Glomerular visceral epithelial cell (primary cell): Measurements from ENCODE around the gene MAPK8IP1.

ENCODE experiments used
- DNase-seq: peaks from one replicate; pipeline ENCODE4 v3.0.0-alpha.2; 2016; ENCODE audit errors: extremely low spot score

The MAPK8IP1 gene

DNA sequence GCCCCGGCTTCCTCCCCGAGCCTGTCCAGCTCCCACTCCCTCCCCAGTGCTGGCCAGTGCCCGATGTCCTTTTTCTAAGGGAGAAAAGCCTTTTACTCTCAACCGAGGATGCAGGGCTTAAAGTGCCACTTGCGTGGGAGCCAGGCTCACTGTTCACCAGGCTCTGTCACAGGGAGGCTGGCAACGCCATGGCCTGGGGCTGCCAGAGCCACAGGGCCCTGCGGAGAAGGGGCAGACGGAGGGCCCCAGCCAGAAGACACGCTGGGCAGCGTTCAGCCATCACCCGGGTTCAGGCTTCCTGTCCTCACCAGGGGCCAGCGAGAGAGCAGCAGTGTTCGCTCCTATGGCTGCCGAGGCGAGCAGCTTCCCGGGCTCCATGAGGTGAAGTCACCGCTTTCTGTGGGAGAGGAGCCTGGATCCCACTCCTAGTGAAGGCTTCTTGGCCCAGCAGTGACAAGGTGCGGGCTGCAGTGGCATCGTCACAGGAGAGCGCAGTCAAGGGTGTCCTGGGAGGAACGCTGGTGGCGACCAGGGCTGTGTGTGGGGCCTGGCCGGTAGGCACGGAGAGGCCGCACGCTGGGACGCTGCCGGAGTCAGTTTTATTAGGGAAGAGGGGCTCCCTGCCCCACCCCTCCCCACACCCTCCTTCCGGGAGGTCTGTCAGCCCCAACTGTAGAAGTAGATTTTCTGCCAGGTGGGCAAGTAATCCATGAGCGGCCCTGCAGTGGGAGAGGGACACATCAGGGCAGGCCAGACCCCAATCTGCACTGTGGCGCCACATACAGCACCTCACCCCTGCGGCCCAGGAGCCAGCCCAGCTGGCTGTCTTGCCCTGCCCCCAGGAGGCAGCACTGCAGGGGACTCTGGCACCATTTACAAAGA is 24.4 kb downstream of the MAPK8IP1 start:
- no peak for DNase-seq

DNA sequence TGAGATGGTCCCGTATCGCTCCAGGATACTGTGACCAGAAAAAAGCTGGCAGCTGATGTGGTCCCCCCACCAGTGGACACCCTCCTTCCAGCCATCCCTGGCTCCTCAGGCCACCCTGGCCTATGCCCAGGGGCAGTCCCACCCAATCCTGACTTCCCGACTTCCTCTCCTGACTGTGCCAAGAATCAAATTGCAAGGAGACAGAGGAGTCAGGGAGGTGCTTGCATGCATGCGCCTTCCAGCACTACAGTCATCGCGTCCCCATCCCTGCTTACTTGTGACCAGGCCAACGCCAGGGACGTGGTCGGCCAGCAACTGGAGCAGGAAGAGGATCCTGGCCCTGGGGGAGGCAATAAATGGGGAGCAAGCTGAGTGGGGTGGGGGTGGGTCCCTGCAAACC is 25.2 kb downstream of the MAPK8IP1 start:
- DNase-seq: no peak

DNA sequence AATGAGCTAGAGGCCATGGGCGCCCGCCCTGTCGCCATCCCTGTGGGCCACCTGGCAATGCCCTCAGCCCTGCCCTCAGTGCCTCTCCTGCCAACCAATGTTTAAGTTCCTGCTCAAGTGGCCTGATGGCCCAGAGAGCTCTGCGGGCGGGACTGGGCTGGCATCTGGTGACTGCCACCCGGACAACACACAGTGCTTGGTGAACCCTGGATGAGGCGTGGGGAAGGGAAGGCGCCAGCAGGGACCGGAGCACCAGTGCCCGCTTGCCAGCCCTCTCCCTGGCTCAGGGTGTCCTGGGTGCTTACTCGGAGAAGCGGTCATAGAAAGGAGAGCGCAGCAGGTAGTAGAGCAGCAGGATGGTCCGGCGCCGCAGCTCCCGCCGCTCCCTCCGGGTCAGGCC is 28.1 kb downstream of the MAPK8IP1 start:
- DNase-seq: no peak

DNA sequence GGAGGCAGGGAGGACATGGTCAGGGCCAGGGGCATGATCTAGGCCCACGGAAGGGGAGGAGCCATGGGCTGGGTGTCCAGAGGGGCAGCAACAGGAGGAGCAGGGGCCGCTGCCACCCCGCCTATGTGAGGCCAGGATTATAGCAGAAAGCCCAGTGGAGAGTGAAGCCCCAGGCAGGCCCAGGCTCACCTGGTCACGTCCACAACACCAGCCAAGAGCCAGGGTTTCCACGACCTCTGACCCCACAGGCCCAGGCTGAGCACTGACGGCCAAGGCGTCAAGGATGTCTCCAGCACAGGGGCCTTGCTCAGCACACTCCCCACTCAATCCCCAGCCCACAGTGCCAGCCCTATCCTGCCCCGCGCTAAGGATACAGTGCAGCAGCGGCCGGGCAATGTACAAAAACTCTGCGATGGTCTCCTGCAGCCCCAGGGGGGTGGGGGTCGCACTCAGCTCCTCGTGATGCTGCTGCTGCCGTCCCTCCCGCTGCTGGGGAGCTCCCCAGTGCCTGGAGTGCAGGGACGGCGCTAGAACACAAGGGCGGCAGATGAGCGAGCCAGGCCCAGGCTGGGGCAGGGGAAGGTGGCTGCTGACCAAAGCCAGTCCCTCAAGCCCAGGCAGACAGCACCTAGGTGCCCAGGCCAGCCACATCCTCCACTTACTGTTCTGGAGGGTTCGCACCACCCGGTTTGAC is 28.6 kb downstream of the MAPK8IP1 start:
- DNase-seq: no peak

DNA sequence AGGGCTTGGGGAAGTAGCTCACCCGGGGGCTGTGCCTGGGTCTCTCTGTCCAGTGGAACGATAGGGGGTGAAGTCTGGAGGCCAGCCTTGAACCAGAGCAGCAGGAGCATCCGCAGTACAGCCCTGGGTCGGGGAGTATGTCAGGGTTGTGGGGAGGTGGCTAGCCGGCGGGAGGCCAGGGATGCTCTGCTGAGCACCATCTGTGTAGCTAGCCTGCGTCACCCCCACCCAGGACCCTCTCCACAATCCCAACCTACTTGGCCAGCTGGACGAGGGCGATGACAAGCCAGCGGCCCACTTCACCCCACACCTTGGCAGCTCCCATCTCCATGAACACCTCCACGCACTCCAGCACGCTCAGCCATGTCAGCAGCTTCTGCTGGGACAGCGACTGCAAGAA is 30.0 kb downstream of the MAPK8IP1 start:
- DNase-seq: no peak

DNA sequence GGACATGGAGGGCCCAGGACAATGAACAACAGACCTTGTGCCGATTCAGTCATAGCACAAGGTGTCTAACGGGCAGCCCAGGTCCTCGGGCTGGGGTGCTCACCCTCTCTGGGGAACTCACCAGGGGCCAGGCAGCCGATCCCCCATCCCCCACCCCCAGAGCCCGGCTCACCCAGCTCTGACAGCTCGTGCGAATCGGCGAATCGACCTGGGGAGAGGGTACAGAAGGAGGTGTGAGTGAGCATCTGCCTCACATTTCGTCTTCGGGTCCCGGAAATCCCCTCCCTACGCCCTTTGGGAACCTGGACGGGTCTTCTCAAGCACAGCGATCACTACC is 31.8 kb downstream of the MAPK8IP1 start:
- no peak for DNase-seq

DNA sequence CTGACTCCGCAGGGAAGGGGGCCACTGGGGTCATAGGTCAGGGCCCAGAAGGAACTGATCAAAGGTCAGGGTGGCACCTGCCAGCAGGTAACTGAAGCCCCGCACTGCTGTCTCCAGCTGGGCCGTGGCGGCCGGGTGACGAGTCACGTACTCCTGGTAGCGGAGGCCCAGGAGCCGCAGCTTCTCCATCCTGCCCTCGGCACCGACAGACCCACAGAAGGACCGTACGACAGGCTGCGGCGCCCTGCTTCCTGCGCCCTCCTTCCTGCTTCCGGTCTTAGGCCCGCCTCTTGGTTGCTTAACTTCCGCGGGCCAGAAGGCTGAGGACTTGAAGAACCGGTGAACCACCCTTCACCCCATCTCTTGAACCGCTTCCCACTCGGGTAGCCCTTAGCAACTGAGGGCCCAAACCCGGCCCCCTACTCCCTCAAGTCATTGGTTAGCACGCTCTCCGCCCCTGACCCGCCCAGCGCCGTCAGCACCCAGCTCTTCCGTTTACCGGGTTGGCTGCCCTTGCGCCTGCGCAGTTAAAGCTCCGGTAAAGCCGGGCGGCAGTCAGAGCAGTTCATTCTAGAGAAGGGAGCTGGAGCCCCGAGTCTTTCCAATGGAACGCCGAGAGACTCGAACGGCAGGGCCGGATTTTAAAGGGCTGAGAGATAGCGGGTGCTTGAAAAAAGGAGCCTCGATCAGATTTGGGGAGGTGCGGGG is 32.3 kb downstream of the MAPK8IP1 start, which contains the start of gene PEX16:
Gene PEX16, minus strand, starts transcription at position 255 of the 708 bp plus-strand sequence. Its CDS starts 66 bp downstream, at position 189.
- DNase-seq: peak; percentile 98

DNA sequence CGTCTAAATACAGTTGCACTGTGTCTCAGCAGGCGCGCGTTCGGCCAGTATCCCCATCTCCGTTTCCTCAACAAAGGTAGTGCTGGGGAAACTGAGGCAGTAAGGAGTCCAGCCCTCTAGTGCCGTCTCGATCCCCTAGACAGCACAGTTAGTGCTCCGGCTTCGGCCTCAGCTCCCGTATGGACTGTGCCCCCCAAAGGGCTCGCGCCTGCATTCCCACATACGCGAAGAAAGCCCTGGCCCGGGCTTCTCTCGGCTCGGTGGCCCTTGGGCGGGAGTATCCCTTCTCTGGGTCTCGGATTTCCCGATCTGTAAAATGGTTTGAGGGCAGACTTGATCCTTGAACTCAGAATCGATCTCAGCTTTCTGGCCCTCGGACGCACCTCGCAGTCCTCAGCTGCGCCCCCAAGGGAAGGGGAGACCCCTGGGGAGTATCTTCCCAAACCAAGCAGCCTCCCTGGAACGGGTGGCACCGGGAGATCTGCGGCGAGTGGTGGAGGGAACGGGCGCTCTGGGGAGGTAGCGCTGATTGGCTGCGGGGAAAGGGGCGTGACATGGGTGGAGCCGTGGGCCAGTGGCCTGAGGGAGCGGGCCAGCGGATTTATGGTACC is 33.0 kb downstream of the MAPK8IP1 start:
- DNase-seq: peak; percentile 70

DNA sequence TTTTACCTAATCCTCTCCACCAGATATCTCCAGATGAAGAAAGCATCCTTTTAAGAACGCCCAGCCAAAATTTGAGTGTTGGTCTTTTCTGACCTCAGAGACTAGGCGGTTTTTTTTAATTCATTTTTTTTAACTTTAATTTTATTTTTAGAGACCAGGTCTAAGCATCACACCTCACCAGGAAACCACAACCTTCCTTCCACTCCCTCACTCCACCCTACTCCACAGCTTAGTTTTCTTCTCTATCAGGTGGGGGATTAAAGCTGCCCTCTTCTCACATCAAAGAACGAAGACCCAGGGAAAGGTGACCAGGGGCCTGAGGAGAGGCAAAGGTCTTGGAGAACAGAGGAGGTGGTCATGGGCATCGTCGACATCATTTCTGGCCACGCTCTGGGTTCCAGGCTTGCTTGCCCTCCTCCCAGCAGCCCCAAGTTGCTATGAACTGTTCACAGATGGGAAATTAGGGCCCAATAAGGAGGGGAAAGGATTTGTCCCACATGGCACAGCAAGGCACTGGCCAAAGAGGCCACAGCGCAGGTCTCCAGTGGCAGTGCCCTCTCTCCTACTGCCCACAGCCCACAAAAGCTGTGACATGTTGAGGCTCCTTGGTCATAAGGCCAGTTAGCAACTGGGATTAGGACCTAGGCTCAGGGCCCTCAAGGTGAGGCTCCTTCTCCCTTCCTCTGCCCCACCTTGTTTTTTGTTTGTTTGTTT is 33.7 kb downstream of the MAPK8IP1 start:
- DNase-seq: no peak

DNA sequence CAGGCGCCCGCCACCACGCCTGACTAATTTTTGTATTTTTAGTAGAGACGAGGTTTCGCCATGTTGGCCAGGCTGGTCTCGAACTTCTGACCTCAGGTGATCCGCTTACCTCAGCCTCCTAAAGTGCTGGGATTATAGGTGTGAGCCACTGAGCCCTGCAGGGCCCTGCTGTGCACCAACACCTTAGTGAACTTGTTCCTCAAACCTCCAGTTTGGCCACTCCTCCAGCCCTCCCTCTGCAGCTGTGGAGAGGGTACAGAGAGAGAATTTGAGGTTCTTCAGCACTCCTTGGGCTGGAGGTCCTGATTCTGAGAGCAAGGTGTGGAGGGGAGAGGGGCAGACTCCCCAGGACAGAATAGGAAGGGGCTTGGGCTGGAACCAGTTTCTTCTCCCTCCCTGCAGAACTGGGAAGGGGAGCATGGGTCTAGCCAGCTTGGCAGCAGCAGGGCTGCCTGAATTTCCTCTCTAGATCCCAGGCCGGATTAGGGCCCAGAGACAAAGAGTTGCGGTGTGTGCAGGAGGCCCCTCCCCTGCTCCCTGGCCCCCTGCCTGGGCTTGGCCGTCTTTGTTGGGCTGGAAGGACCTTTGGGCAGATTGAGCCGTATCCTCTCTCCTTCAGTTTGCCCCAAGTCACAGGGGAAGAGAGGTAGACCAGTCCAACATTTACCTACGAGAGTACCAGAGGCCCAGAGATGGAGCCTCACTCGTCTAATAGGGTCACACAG is 34.5 kb downstream of the MAPK8IP1 start:
- DNase-seq: no peak

DNA sequence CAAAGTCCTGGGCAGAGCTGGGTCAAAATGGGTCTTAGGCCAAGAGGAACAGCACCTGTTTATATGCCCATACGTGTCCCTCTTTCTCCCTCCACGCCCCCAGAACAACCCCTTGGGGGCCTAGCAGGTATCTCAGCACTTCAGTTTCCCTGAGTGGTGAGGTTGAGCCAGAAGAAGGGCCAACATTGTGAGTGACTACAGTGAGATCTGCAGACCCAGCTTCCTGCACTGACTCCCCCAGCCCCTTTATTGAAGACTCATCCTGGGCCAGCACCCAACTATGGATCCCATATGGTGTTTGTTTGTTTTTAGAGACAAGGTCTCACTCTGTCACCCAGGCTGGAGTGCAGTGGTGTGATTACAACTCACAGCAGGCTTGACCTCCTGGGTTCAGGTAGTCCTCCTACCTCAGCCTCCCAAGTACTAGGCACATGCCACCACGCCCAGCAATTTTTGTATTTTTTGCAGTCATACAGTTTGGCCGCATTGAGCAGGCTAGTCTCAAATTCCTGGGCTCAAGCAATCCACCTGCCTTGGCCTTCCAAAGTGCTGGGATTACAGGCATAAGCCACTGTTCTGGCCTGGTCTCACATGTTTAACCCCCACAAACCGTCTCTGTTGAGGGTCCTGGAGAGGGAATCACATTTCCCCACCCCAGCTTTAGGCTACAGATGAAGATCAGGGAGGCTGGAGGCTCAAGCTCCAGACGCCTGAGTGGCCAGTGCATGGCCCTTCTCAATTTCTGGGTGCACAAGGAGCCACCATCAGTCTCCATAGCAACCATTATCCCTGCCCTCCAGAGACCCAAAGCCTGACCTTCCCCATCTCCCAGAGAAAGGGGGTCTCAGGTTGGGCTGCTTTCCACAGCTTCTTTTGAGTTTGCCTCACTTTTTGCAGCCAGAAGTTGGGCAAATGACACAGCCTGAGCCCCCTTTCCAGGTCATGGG is 35.4 kb downstream of the MAPK8IP1 start:
- DNase-seq: no peak

DNA sequence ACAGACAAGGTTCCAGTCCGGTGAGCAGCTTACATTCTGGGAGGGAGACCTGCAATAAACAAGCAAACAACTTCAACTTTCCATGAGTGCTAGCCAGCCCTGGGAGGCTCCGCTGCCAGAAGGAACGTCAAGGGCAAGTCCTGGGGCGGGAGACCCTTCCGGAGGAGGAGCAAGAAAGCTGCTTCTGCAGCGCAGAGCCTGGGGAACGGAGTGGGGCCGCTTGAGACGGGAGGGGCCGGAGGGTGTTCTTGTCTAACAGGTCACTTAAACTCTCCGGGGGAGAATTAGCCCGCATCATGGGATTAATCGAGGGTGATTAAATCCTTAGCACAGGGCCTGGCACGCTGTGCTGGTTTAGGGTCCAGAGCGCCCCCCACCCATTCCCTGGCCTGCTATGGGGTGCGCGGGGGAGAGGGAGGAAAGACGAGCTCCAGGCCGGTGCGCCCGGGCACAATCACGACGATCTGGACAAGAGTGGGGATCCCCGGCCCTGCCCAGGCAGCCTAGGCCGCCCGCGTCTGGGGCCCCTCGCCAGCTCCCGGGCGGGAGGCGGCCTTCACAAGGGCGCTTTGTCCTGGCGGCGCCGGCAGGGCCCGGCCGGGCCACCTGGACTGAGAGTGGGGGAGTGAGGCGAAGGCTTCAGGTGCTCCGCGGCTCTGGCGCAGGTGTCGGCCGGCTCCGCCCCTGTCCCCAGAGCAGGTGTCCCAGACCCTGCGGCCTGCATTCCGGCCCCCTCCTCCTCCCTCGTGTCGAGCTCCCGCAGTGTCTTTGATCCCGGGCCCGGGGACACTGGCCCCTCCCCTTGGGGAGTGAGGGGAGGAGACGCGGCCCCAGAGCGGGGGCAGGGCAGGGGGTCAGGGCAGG is 36.3 kb downstream of the MAPK8IP1 start:
- no peak for DNase-seq

DNA sequence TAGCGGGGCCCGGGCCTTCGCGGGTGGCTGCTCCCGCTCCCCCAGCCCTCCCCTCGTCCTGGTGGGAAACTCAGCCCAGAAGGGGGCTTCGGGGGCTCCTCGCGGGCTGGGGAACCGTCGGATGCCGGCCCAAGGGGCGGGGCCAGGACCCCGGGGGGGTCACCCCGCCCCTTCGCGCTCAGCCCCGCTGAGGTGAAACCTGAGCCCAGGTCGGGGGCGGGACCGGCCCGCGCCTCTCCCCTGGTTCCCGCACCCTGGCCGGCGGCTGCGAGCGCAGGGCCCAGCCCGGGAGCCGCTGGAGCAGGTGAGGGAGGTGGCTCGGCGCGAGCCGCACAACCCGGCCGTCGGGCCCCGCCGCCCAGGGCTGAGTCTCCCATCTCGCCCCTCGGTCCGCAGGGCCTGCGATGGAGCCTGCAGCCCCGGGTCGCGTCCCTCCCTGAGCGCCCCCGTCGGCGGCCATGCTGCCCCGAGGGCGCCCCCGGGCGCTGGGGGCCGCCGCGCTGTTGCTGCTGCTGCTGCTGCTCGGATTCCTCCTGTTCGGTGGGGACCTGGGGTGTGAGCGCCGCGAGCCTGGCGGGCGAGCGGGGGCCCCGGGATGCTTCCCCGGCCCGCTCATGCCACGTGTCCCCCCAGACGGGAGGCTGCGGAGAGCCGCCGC is 37.1 kb downstream of the MAPK8IP1 start, which contains the start of gene LARGE2:
Gene LARGE2, plus strand, starts transcription at position 232 of the 658 bp plus-strand sequence. Its CDS starts 227 bp downstream, at position 459.
- no peak for DNase-seq

DNA sequence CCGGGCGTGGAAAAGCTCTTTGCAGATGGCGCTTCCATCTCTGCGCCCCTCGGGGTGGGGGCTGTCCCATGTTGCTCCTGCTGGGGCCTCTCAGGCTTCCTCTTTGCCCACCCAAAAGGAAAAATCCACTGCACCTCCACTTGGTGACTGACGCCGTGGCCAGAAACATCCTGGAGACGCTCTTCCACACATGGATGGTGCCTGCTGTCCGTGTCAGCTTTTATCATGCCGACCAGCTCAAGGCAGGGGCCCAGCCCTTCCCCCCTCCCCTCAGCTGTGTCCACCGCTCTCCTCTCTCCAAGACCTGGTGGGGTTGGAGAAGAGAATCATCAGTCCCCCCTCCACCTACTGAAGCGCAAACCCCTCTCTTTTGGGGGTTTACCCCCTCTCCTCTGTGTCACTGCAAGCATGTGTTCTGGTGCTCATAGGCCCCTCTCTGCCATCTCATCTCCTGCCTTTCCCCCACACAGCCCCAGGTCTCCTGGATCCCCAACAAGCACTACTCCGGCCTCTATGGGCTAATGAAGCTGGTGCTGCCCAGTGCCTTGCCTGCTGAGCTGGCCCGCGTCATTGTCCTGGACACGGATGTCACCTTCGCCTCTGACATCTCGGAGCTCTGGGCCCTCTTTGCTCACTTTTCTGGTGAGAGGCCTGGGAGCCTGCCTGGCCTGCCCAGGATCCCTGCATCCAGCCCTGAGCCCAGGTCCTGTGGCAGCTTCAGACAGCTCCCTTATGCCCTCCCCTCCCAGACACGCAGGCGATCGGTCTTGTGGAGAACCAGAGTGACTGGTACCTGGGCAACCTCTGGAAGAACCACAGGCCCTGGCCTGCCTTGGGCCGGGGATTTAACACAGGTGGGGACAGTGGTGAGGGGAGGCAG is 38.8 kb downstream of the MAPK8IP1 start:
- no peak for DNase-seq

DNA sequence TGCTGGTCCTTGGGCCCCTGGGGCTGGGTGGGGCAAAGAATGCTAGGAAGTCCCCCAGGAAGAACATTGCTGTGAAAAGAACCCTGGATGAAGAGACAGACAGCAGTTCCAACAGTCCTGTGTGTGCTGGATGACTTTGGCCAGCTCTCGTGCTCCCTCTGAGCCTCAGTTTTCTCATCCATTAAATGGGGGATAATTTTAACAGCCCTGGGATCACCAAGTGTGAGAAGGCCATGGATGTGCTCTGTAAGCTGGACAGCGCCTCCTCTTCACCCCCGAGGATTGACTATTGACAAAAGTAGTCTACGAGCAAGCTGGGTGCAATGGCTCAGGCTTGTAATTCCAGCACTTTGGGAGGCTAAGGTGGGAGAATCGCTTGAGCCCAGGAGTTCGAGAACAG is 39.5 kb downstream of the MAPK8IP1 start:
- DNase-seq: no peak

DNA sequence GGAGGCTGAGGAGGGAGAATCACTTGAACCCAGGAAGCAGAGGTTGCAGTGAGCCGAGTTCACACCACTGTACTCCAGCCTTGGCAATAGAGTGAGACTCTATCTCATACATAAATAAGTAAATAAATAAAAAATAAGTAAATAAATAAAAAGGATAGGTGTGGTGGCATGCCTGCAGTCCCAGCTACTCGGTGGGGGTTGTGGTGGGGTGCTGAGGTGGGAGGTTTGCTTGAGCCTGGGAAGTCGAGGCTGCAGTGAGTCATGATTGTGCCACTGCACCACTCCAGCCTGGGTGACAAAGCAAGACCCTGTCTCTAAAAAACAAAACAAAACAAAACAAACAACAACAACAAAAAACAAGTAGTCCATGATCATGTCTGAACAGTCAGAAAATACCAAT is 40.1 kb downstream of the MAPK8IP1 start:
- no peak for DNase-seq

DNA sequence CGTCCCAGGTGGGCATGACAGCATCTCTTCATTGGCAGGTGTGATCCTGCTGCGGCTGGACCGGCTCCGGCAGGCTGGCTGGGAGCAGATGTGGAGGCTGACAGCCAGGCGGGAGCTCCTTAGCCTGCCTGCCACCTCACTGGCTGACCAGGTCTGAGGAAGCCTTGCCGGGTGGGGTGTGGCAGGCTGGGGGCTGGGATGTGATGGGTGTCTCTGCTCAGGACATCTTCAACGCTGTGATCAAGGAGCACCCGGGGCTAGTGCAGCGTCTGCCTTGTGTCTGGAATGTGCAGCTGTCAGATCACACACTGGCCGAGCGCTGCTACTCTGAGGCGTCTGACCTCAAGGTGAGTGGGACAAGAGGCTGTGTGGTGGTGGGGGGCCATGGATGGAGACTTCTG is 40.5 kb downstream of the MAPK8IP1 start:
- DNase-seq: no peak
